ENCODE data around the gene PSMD9. TPM values are rescaled to one million over a fixed set of nuclear protein-coding genes. Genes with fewer than 3 reads are reported as not detected.

Gene PSMD9
- total and polyA plus RNA-seq, 2 experiments from 2014 or later: 32.7 to 36.3 TPM

GRCh38 chr12:121961195-121961879 is 72.7 kb downstream of the PSMD9 start (continued):
- no peak for TF ChIP-seq ETS1 (IDR thresholded peaks at IDR 0.05)
- TF ChIP-seq NANOG (IDR thresholded peaks at IDR 0.05; ENCODE audit: borderline replicate concordance): no peak
- TF ChIP-seq EZH2phosphoT487 (IDR thresholded peaks at IDR 0.05; ENCODE audit: unreplicated experiment): no peak
- TF ChIP-seq STAT1 (IDR thresholded peaks at IDR 0.05; ENCODE audit: unreplicated experiment): no peak
- TF ChIP-seq ZNF114 (CRISPR knock-in tag; IDR thresholded peaks at IDR 0.05): no peak
- no peak for TF ChIP-seq POLR2AphosphoS5 (IDR thresholded peaks at IDR 0.05; ENCODE audit: low read depth)
- TF ChIP-seq ZNF331 (CRISPR knock-in tag; IDR thresholded peaks at IDR 0.05; ENCODE audit: low read depth): no peak
- no peak for TF ChIP-seq CREB1 (CRISPR knock-in tag; IDR thresholded peaks at IDR 0.05; ENCODE audit: low read depth)

GRCh38 chr12:121963341-121964018 is 74.9 kb downstream of the PSMD9 start:
- no peak overlapping the region for H3K27ac Mint-ChIP-seq
- H3K9me2 ChIP-seq (ENCODE audit: insufficient read depth): no peaks in the 10 kb centered on the region
- H3K4me1 Mint-ChIP-seq: peaks cover 5% of the 10 kb centered on the region
- H3K4me3 ChIP-seq: no peak overlapping the region
- H3K36me3 ChIP-seq (ENCODE audit: insufficient read depth): no peaks in the 10 kb centered on the region
- H3K36me3 Mint-ChIP-seq (ENCODE audit: low read depth): no peaks in the 10 kb centered on the region
- H3K27ac ChIP-seq (ENCODE audit: low read depth): no peak overlapping the region
- peaks cover 10% of the 10 kb centered on the region for H3K27me3 Mint-ChIP-seq (ENCODE audit: insufficient read depth, low read depth, poor library complexity)
- H3K4me1 ChIP-seq (ENCODE audit: insufficient read depth): peaks cover 5% of the 10 kb centered on the region; the same call in 1 of the 2 replicates
- H3K4me2 ChIP-seq: no peak overlapping the region
- H4K20me1 ChIP-seq (replicated peaks; ENCODE audit: insufficient read depth): no peaks in the 10 kb centered on the region
- H2AFZ ChIP-seq: no peak overlapping the region
- no peak overlapping the region for H3K4me3 Mint-ChIP-seq
- H3K9me3 Mint-ChIP-seq: no peaks in the 10 kb centered on the region
- DNase-seq (ENCODE audit: low spot score) (no peak), ATAC-seq (no peak)
- H3K27me3 ChIP-seq (ENCODE audit: insufficient read depth): no peaks in the 10 kb centered on the region
- no peaks in the 10 kb centered on the region for H3K79me2 ChIP-seq (replicated peaks; ENCODE audit: insufficient read depth)
- no peaks in the 10 kb centered on the region for H3F3A ChIP-seq (replicated peaks; ENCODE audit: low read depth)
- TF ChIP-seq NANOG (IDR thresholded peaks at IDR 0.05; ENCODE audit: borderline replicate concordance) (no peak), REST (IDR thresholded peaks at IDR 0.05; ENCODE audit: unreplicated experiment) (no peak), ZNF114 (CRISPR knock-in tag; IDR thresholded peaks at IDR 0.05) (no peak), EZH2phosphoT487 (IDR thresholded peaks at IDR 0.05; ENCODE audit: unreplicated experiment) (no peak), POLR2AphosphoS5 (IDR thresholded peaks at IDR 0.05; ENCODE audit: low read depth) (no peak), ZNF462 (CRISPR knock-in tag; IDR thresholded peaks at IDR 0.05) (no peak), CTCF (conservative IDR thresholded peaks at IDR 0.05; ENCODE audit: low read depth in 2 of 2) (no peak)

Data from GM23338 (cell line).